Activated naive CD4-positive, alpha-beta T cell (primary cell): Measurements from ENCODE around the gene HNMT.

Source experiments
- DNase-seq, 4 experiments: peaks; one replicate each; lab custom pipeline; 2025; lab: John Stamatoyannopoulos, UW

The HNMT gene

GRCh38 chr2:138012082-138012481 is 47.8 kb downstream of the HNMT start:
- DNase-seq, result no peak

- no peak for DNase-seq
Observed at GRCh38 chr2:138012968-138013367, 48.7 kb downstream of the HNMT start.

- DNase-seq, result no peak
Observed at GRCh38 chr2:138013639-138014038, 49.4 kb downstream of the HNMT start.

GRCh38 chr2:138015494-138015893 is 51.2 kb downstream of the HNMT start:
- DNase-seq, result no peak

DNA sequence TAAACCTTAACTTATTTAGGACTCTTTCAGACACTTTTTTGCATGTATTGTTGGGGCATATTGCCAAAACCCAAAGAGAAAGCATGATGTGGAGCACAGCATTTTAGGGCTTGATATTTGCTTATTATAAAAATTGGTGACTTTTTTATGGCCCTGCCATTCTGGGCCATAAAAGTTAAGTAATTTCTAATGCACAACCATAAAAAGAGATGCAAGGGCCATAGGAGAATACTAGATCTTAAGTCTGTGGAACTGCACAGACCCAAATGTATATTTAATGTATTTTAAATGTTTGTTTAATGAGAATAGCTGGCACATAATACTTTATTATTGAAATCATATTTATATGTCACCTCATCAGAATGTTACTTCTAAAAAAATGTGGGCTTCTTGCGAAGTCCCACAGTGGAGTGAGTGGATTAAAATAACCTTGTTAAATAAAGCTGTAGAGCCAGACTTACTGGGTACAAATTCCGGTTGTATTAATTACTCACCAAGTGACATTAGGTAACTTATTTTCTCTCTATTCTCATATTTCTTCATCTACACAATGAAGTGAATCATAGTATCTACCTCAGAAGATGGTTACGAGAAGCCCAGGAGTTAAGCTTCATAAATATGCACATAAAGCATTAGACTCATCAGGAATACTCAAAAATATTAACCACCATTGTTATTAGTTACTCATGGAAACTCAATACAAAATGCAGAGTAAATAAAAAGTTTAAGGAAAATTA is 52.2 kb downstream of the HNMT start:
- no peak for DNase-seq

DNA sequence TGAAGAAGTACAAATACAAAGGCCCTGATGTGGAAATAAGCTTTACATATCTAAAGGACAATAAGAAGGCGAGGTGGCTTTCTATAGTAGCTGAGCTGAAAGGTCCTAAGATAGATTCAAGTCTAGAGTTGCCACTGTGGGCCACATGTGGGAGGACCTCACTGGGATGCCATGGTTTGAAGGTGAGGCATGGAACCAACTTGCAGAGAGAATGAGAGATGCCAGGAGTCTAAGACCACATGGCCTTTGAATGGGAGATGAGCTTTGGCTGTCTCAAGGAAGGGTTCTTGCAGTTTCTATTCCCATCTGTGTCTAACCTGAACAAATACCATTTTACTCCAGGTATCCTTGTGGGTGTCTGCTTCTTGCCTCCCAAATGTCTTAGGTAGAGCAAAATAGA is 53.6 kb downstream of the HNMT start:
- DNase-seq, result no peak

- no peak for DNase-seq
Observed at GRCh38 chr2:138018866-138019688, 54.8 kb downstream of the HNMT start.

DNA sequence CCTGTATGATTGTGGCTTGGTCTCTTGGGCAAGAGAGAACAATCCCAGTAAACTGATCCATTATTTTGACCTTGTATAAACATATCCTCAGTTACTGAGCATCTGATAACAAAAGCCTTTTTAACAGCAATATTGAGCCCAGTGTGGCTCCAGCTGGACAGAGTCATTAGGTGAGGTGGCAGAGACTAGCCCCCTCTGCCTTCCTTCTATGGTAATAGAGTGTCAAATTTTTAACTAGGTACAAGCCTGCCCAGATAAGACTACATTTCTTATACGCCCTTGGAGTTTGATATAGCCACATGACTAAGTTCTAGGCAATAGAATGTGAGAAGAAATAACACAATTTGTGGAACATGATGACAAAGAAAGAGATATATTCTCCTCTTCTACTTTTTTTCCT is 56.2 kb downstream of the HNMT start:
- no peak for DNase-seq

- DNase-seq, result no peak
Observed at GRCh38 chr2:138021154-138021553, 56.9 kb downstream of the HNMT start.

GRCh38 chr2:138023298-138023697 is 59.0 kb downstream of the HNMT start:
- no peak for DNase-seq

DNA sequence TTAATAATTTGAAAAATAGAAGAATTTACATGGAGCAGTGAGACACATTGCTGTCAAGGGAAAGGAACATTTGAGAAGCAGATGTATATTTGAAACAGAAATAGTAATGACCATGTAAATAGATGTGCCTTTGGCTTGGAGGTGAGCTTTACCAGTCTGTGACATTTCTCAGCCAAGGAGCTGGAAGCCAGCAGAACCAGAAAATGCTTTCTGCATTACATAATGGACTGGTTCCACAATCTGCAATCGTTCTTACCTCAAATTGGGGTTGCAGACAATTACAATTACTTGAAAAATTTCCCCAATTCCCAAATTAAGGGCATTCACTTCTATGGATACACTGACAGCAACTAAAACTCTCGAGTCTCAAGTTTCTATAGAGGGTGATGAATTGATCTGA is 59.7 kb downstream of the HNMT start:
- no peak for DNase-seq

DNA sequence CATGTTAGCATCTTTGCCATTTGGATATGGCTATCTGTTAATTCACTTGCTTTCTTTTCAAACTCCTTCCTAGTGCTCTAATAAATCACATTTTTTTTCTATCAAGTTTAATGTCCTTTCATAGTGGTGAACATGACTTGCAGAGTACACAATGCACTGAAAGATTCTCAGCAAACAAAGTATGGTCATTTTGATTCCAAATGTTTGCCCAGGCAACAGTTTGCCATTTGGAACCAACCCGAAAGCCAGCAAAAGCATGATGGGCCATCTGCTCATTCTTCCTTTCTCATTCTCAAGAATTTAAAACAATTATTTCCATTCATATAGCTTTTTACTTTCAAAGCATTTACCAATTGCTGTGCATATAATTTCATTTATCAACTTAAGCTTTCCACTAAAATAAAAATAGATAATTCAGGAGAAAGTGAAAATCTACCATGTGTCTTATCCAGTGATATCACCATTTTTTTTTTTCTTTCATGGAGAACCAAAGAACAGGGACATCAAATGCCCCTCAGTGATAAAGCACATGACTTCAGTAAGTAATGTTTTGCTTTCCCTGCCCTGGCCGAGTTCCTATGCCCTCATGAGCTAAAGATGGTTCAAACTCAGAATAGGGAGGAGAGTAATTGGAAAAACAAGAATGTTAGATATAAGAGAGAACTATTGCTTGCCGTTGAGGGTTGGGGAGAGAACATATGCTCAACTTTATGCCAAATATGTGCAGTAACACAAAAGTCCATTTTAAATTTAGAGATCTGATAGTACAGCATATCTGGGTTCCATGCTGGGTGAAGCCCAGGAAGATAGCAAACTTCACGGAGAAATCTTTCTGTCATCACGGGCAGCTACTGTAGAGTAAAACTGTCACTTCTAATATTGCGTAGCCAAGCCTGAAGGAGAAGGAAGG is 62.1 kb downstream of the HNMT start:
- no peak for DNase-seq

- DNase-seq, result no peak
Observed at GRCh38 chr2:138028538-138028937, 64.3 kb downstream of the HNMT start.

- no peak for DNase-seq
Observed at GRCh38 chr2:138029276-138029675, 65.0 kb downstream of the HNMT start.

- DNase-seq, result no peak
Observed at GRCh38 chr2:138030459-138030858, 66.2 kb downstream of the HNMT start.

GRCh38 chr2:138032334-138032733 is 68.1 kb downstream of the HNMT start:
- DNase-seq, result no peak

GRCh38 chr2:138034536-138034935 is 70.3 kb downstream of the HNMT start:
- no peak for DNase-seq

DNA sequence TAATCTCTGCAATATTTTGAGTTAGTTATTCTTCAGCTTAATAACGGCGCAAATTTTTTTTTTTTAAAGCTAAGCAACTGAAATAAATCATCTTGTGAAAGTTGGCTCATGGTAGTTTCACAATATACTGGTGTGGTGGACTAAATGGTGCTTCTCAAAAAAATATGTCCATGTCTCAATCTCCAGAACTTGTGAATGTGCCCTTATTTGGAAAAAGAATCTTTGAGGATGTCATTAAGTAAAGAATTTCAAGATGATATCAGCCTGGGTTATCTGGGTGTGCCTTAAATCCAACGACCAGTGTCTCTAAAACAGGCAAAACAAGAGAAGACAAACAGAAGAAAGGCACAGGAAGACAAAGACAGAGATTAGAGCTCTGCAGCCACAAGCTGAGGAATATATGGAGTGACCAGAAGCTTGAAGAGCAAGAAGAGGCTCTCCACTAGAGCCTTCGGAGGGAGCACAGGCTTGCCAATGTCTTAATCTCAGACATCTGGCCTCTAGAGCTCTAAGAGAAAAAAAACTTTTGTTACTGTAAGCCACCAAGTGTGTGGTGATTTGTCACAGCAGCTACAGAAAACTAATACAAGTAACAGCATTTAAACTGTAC is 71.4 kb downstream of the HNMT start:
- no peak for DNase-seq

GRCh38 chr2:138036522-138036921 is 72.2 kb downstream of the HNMT start:
- no peak for DNase-seq

GRCh38 chr2:138037090-138037489 is 72.8 kb downstream of the HNMT start:
- no peak for DNase-seq

DNA sequence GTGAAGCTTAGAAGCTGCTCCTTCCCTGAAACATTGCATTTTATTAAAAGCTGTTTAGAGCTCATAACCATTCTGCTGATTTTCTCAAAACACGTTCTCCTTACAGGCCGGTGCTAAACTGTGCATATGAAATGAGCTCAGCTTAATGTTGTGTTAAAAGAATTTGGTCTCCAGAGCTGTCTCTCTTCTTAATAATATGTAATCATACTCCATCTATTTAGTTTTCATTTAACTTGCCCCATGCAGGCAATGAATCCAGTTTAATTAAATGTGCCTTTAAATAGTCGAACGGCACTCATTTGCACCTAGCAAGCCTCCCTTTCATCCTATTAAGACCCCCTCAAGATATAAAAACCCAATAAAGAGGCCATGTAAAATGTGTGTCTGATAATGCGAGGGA is 76.3 kb downstream of the HNMT start:
- DNase-seq, result no peak

DNA sequence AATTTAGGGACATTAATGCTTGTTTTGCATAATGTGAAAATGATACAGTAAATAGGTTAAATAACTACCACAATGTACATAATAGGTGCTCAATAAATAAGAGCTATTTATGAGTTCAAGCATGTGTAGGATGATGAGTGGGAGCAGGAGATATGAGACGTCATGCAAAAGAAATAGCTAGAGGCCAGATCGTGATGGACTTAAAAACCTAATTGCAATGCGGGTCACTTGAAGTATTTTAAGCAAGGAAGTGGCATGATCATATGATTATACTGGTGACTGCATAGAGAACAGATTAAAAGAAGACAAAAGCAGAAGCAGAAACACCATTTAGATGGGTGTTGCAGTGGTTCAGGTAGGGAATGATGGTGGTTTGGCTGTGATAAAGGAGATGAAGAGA is 78.0 kb downstream of the HNMT start:
- no peak for DNase-seq
